C4-2B (cell line): ENCODE measurements around the gene FCN2.

Experiments
- H3K27ac ChIP-seq: fragments of 450-650 bp; 2 replicates; pipeline ENCODE4 v1.5.1; 2017
- CTCF ChIP-seq: fragments of 450-650 bp; conservative IDR thresholded peaks from 2 replicates; pipeline ENCODE4 v1.5.1; 2017; ENCODE audit warnings: mild to moderate bottlenecking
- ZFX ChIP-seq: fragments of 450-650 bp; IDR thresholded peaks from 2 replicates; pipeline ENCODE4 v1.6.1; 2017

Gene FCN2

GRCh38 chr9:134935056-134935640, 54.5 kb downstream of the FCN2 start:
- no peak for TF ChIP-seq CTCF
- no peak for TF ChIP-seq ZFX
- no peak overlapping the region for H3K27ac ChIP-seq

GRCh38 chr9:134935701-134936345, 55.2 kb downstream of the FCN2 start:
- no peak overlapping the region for H3K27ac ChIP-seq
- TF ChIP-seq CTCF (no peak), ZFX (no peak)

DNA sequence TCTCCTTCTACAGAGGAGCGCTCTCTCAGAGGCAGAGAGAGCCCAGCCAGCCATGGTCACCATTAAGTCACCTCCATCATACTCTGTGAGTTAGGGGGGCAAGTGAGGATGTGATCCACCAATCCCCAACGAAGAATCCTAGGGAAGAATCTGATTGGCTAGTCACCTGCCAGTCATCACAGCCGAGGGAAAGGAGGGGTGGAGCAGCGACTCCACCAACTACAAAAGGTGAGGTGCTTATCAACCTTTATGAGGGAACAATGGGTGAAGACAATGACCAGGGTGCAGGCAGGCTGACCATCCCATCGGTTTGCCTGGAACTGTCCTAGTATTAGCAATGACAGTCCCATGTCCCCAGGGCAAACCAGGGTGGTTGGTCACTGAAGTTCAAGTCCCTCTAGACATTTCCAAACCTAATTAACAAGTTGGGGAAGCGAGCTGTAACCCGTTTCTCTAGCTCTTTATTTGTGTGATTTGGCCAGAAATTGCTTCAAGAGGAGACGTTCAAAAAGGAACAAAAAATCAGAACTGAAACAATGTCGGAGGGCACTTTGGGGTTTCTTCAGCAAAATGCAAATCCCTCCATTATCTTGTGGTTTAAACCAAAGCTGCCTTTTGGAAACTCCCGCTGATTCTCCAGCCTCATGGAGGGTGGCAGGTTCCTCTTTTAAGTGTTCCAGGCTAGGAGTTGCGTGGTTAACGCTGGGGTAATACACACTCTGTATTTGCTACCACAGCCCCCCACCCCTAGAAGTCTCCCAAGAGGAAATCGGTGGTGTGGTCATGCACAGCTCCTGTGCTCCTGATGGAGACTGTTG, 55.9 kb downstream of the FCN2 start:
- TF ChIP-seq ZFX, result no peak
- no peak for TF ChIP-seq CTCF
- no peak overlapping the region for H3K27ac ChIP-seq
